H9 (cell line): ENCODE data around the gene ERC2. TPM values are rescaled to one million over a fixed set of nuclear protein-coding genes. Genes with fewer than 3 reads are reported as not detected.

ENCODE experiments used
- DNase-seq: peaks from one replicate; pipeline ENCODE4 v3.0.0-alpha.2; 2017
- H2AFZ ChIP-seq: one replicate; pipeline ENCODE4 v1.6.1; 2013; ENCODE audit warnings: mild to moderate bottlenecking, low read length, control low read depth, moderate library complexity
- H2AK5ac ChIP-seq: 2 replicates; pipeline ENCODE4 v1.6.1; 2013; ENCODE audit warnings: low read length, control low read depth, mixed read lengths; ENCODE audit not compliant: insufficient read length
- H2BK120ac ChIP-seq: one replicate; pipeline ENCODE4 v1.6.1; 2013; ENCODE audit warnings: low read depth, mild to moderate bottlenecking, low read length, control low read depth, inconsistent platforms; ENCODE audit not compliant: poor library complexity, severe bottlenecking
- H2BK12ac ChIP-seq: 2 replicates; pipeline ENCODE4 v1.6.1; 2013; ENCODE audit warnings: low read length, control low read depth, mixed read lengths, low read depth; ENCODE audit not compliant: insufficient read length
- H2BK15ac ChIP-seq: 2 replicates; pipeline ENCODE4 v1.6.1; 2013; ENCODE audit warnings: low read depth, low read length, control low read depth
- H2BK20ac ChIP-seq: one replicate; pipeline ENCODE4 v1.6.1; 2013; ENCODE audit warnings: low read depth, mild to moderate bottlenecking, low read length, control low read depth, inconsistent platforms; ENCODE audit not compliant: poor library complexity, severe bottlenecking
- H2BK5ac ChIP-seq: 2 replicates; pipeline ENCODE4 v1.6.1; 2013; ENCODE audit warnings: low read length, control low read depth, mixed read lengths; ENCODE audit not compliant: insufficient read length
- H3K14ac ChIP-seq: 2 replicates; pipeline ENCODE4 v1.6.1; 2013; ENCODE audit warnings: low read length, control low read depth; ENCODE audit not compliant: insufficient read depth
- H3K18ac ChIP-seq: 2 replicates; pipeline ENCODE4 v1.6.1; 2013; ENCODE audit warnings: low read depth, mild to moderate bottlenecking, mixed read lengths, low read length, control low read depth; ENCODE audit not compliant: insufficient read length
- H3K23ac ChIP-seq: 2 replicates; pipeline ENCODE4 v1.6.1; 2013; ENCODE audit warnings: low read length, control low read depth, mixed read lengths, low read depth; ENCODE audit not compliant: insufficient read length
- H3K23me2 ChIP-seq: 2 replicates; pipeline ENCODE4 v1.6.1; 2013; ENCODE audit warnings: low read depth, mild to moderate bottlenecking, mixed read lengths, low read length, control low read depth; ENCODE audit not compliant: insufficient read length, poor library complexity, severe bottlenecking
- H3K27ac ChIP-seq: 2 replicates; pipeline ENCODE4 v1.5.1; 2013; ENCODE audit warnings: low read length, control low read depth, mixed read lengths, low read depth; ENCODE audit not compliant: insufficient read length
- H3K27me3 ChIP-seq: 2 replicates; pipeline ENCODE4 v1.6.1; 2013; ENCODE audit warnings: low read length, control low read depth, inconsistent platforms; ENCODE audit not compliant: insufficient read depth
- H3K4ac ChIP-seq: 2 replicates; pipeline ENCODE4 v1.6.1; 2013; ENCODE audit warnings: low read depth, mild to moderate bottlenecking, control low read depth, inconsistent platforms, low read length, moderate library complexity
- H3K4me1 ChIP-seq: 2 replicates; pipeline ENCODE4 v1.6.1; 2013; ENCODE audit warnings: low read length, control low read depth, inconsistent platforms; ENCODE audit not compliant: insufficient read depth
- H3K4me2 ChIP-seq: 2 replicates; pipeline ENCODE4 v1.6.1; 2013; ENCODE audit warnings: low read length, control low read depth, mixed read lengths; ENCODE audit not compliant: insufficient read length, insufficient read depth
- H3K56ac ChIP-seq: 2 replicates; pipeline ENCODE4 v1.6.1; 2013; ENCODE audit warnings: low read depth, mild to moderate bottlenecking, mixed read lengths, low read length, control low read depth; ENCODE audit not compliant: insufficient read length
- H3K79me1 ChIP-seq: 2 replicates; pipeline ENCODE4 v1.6.1; 2013; ENCODE audit warnings: low read depth, mild to moderate bottlenecking, moderate library complexity, low read length, control low read depth, inconsistent platforms; ENCODE audit not compliant: insufficient read depth, poor library complexity, severe bottlenecking
- H3K79me2 ChIP-seq: 2 replicates; pipeline ENCODE4 v1.6.1; 2013; ENCODE audit warnings: low read length, control low read depth, inconsistent platforms; ENCODE audit not compliant: insufficient read depth
- H3K9ac ChIP-seq: 2 replicates; pipeline ENCODE4 v1.6.1; 2013; ENCODE audit warnings: low read length, control low read depth, mixed read lengths; ENCODE audit not compliant: insufficient read length; ENCODE audit errors: extremely low read depth
- H3K9me3 ChIP-seq: one replicate; pipeline ENCODE4 v1.6.1; 2013; ENCODE audit warnings: low read depth, low read length, inconsistent platforms; ENCODE audit not compliant: control insufficient read depth
- H3T11ph ChIP-seq: one replicate; pipeline ENCODE4 v1.6.1; 2013; ENCODE audit warnings: mild to moderate bottlenecking, low read length, control low read depth, inconsistent platforms
- H4K20me1 ChIP-seq: one replicate; pipeline ENCODE4 v1.6.1; 2013; ENCODE audit not compliant: control insufficient read depth, insufficient read length, insufficient read depth
- H4K5ac ChIP-seq: 2 replicates; pipeline ENCODE4 v1.6.1; 2013; ENCODE audit warnings: low read depth, mild to moderate bottlenecking, mixed read lengths, low read length, control low read depth; ENCODE audit not compliant: insufficient read length
- H4K8ac ChIP-seq: replicated peaks from 2 replicates; pipeline ENCODE4 v1.6.1; 2013; ENCODE audit warnings: low read length, control low read depth, mixed read lengths, low read depth; ENCODE audit not compliant: insufficient read length
- H4K91ac ChIP-seq: 2 replicates; pipeline ENCODE4 v1.6.1; 2013; ENCODE audit warnings: low read depth, mild to moderate bottlenecking, moderate library complexity, mixed read lengths, low read length, control low read depth; ENCODE audit not compliant: insufficient read length
- H3K27ac Mint-ChIP-seq, 3 experiments: 2 replicates in 2 of 3; 3 replicates in 1 of 3; pipeline ENCODE4 v1.8.0; 2020 to 2021; ENCODE audit warnings: mixed read lengths in 3 of 3, mild to moderate bottlenecking in 1 of 3, moderate library complexity in 1 of 3
- H3K27me3 Mint-ChIP-seq: 2 replicates; pipeline ENCODE4 v1.8.0; 2021; ENCODE audit warnings: low read depth, mild to moderate bottlenecking, moderate library complexity, mixed read lengths
- H3K36me3 Mint-ChIP-seq, 3 experiments: 2 replicates in 2 of 3; 3 replicates in 1 of 3; pipeline ENCODE4 v1.8.0; 2020 to 2021; ENCODE audit warnings: low read depth in 3 of 3, mixed read lengths in 3 of 3; ENCODE audit not compliant: insufficient read depth in 1 of 3
- H3K4me1 Mint-ChIP-seq, 2 experiments: 2 replicates each; pipeline ENCODE4 v1.8.0; 2020; ENCODE audit warnings: mixed read lengths in 2 of 2
- H3K4me3 Mint-ChIP-seq, 2 experiments: 2 replicates in 1 of 2; 3 replicates in 1 of 2; pipeline ENCODE4 v1.8.0; 2020 to 2021; ENCODE audit warnings: mild to moderate bottlenecking in 2 of 2, mixed read lengths in 2 of 2, moderate library complexity in 1 of 2
- H3K9me3 Mint-ChIP-seq, 2 experiments: 2 replicates in 1 of 2; 3 replicates in 1 of 2; pipeline ENCODE4 v1.8.0; 2020; ENCODE audit warnings: mild to moderate bottlenecking in 2 of 2, mixed read lengths in 2 of 2, moderate library complexity in 1 of 2
- WGBS: extraction: QIAGEN DNeasy Blood & Tissue Kit; methylation state at CpG from one replicate; pipeline ENCODE4 v1.1.7; 2013; ENCODE audit warnings: missing lambda C conversion rate, low lambda C conversion rate, mixed read lengths; ENCODE audit not compliant: insufficient read length; ENCODE audit errors: extremely low coverage; 5-methylcytosine and 5-hydroxymethylcytosine counted together
- total RNA-seq: library from RNA; stranded (reverse); gene quantifications from 2 replicates; pipeline ENCODE4 v1.2.1, GENCODE V29; 2021
- TF ChIP-seq, protein P1 (sequence below): fragments of 200-600 bp; sonication (generic); conservative IDR thresholded peaks from 3 replicates; pipeline ENCODE4 v1.8.0; 2021; ENCODE audit warnings: antibody characterized with exemption, mild to moderate bottlenecking

The ERC2 gene
- total RNA-seq, 1 experiment from 2014 or later: 15.4 TPM

DNA sequence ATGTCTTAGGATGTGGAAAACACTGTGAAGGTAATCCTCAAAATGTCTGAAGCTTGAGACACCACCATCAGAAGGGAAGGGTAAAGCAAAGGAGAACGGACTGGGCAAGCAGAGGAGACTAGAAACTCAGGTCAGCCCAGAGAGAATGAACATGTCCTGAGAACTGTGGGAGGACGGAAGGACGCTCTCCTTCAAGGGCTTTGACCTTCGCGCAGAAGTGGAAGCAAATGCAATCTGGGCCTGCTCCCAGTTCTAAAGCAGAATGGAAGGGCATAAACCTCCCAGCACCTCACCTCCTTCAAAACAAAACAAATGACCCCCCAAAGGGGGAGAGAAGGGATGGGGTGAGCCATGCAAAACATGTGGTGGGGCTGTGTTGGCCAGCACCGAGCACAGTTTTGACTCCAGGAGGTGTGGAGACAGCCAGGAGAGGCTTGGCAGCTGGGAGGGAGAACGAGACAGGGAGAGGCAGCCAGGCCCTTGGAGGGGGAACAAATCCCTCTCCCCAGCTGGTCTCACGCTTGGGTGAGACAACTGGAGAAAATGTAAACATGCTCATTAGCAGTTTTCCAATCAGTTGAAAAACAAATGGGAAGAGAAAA is 758.8 kb downstream of the ERC2 start:
- H3K23me2 ChIP-seq: no peaks in the 10 kb centered on the region
- H3K4me1 ChIP-seq: no peaks in the 10 kb centered on the region
- H3T11ph ChIP-seq: no peak overlapping the region
- no peaks in the 10 kb centered on the region for H3K9me3 ChIP-seq
- Mint-ChIP-seq H3K9me3 (no peaks in the 10 kb centered on the region), H3K4me3 (no peak overlapping the region), H3K27ac (no peak overlapping the region), H3K36me3 (no peaks in the 10 kb centered on the region), H3K27me3 (no peaks in the 10 kb centered on the region), H3K4me1 (peaks cover 5 to 13% of the 10 kb centered on the region in 2 experiments)
- H4K8ac ChIP-seq: no peak overlapping the region
- H4K5ac ChIP-seq: no peak overlapping the region
- H2AFZ ChIP-seq: no peak overlapping the region
- no peaks in the 10 kb centered on the region for H3K79me2 ChIP-seq
- no CpG with 5 or more reads among the region's 8 CpGs for WGBS
- H4K91ac ChIP-seq: no peak overlapping the region
- TF ChIP-seq, protein P1, sequence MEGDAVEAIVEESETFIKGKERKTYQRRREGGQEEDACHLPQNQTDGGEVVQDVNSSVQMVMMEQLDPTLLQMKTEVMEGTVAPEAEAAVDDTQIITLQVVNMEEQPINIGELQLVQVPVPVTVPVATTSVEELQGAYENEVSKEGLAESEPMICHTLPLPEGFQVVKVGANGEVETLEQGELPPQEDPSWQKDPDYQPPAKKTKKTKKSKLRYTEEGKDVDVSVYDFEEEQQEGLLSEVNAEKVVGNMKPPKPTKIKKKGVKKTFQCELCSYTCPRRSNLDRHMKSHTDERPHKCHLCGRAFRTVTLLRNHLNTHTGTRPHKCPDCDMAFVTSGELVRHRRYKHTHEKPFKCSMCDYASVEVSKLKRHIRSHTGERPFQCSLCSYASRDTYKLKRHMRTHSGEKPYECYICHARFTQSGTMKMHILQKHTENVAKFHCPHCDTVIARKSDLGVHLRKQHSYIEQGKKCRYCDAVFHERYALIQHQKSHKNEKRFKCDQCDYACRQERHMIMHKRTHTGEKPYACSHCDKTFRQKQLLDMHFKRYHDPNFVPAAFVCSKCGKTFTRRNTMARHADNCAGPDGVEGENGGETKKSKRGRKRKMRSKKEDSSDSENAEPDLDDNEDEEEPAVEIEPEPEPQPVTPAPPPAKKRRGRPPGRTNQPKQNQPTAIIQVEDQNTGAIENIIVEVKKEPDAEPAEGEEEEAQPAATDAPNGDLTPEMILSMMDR: no peak
- H4K20me1 ChIP-seq: no peaks in the 10 kb centered on the region
- no peak overlapping the region for H3K14ac ChIP-seq
- H2BK12ac ChIP-seq: no peak overlapping the region
- no peak overlapping the region for H3K27ac ChIP-seq
- DNase-seq: no peak
- H3K23ac ChIP-seq: no peak overlapping the region
- H3K79me1 ChIP-seq: no peaks in the 10 kb centered on the region
- H3K4me2 ChIP-seq: no peak overlapping the region
- H2BK15ac ChIP-seq: no peak overlapping the region; the same call in 1 of the 2 replicates
- no peak overlapping the region for H2BK20ac ChIP-seq
- no peak overlapping the region for H3K9ac ChIP-seq
- no peak overlapping the region for H3K4ac ChIP-seq
- no peak overlapping the region for H3K18ac ChIP-seq
- no peak overlapping the region for H3K56ac ChIP-seq
- no peaks in the 10 kb centered on the region for H3K27me3 ChIP-seq
- peak overlapping the region; percentile 57 for H2BK120ac ChIP-seq
- H2AK5ac ChIP-seq: no peak overlapping the region
- H2BK5ac ChIP-seq: no peak overlapping the region
